Stimulated activated CD4-positive, alpha-beta T cell treated with anti-CD3 and anti-CD28 coated beads, Interleukin-1b, Interleukin-23, amount 100 ng/mL, for 4 hours (primary cell): Measurements from ENCODE around the gene MTHFSD.

ENCODE experiments used
- DNase-seq, 2 donors: peaks; one replicate each; pipeline ENCODE4 v3.0.0-alpha.2; 2020; ENCODE audit warnings: low read depth in 2 of 2

MTHFSD gene

DNA sequence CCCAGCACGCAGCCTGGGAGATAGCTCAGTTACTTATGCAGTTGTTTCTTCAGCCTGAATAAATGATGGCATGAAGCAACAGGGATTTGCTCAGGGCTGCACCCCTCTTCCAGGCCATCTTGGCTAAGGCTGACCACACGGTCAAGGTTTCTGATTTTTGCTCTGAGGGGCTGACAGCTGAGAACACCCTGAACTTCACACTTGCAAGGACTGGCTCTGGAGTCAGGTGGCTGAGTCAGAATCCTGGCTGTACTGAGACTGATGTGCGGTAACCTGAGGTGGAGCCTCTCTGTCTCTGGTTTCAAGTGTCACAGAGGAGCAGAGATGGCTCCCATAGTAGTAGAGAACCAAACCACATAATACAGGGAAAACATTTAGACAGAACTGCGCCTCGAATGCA, 4.8 kb downstream of the MTHFSD start:
- no peak for DNase-seq

DNA sequence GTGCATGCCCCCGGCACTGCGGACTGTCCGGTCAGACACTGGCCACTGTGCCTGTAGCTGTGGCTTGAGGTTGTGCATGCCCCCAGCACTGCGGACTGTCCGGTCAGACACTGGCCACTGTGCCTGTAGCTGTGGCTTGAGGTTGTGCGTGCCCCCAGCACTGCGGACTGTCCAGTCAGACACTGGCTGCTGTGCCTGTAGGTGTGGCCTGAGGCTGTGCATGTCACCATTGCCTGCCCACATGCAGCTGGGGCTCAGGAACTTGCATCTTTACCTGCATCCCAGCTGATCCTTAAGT, 5.2 kb downstream of the MTHFSD start:
- DNase-seq, result no peak

DNA sequence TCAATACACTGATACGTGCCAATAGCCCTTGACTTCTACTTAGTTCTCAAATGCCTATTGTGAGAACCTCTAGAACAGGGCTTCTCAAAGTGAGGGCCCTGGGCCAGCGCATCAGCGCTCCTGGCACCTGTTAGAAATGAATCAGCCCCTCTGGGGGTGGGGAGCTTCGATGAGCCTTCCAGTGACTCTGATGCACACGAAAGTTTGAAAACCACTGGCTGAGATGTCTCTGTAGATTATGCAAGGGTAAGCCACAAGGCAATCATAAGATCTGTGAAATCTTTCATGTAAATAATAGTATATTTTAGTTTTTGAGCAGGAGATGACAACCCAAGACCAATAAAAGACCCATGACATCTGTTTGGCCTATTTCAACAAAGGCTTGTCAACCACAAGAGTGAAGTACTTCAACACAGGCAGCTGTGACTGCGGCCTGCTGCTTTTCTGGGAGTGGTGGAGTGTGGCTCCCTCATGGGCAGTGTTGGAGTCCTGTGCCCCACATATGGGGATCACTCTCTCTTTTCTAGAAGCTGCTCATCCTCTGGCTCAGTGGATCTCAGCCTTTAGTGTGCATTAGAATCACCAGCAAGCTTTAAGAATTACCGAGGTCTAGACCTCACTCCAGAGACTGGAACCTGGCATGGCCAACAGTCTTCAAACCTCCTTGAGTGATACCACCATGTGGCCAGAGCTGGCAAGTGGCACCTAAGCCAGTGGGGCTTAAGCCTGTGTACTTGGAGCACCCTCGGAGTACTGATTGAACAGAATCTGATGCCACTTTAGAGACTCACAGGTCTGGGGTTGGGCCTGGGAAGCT, 5.8 kb downstream of the MTHFSD start:
- no peak for DNase-seq

- DNase-seq, result no peak
These were observed 7.7 kb downstream of the MTHFSD start for GRCh38 chr16:86547286-86547685.

DNA sequence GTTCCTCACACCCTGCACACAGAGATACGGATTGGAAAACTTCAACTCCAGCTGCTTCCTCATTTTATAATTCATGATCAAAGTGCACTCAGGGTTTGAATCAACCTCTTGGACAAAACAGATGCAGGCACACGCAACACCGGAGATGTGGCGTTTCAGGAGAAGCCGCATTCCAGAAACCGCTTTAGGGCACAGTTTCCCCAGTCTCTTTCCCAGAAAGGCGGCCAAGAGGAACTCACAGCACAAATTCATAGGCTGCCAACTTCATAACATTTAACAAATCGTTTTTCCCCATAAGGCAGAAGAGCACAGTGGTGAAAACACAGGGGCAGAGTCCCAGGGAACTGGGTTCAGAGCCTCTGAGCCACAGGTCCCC, 8.4 kb downstream of the MTHFSD start:
- DNase-seq, result no peak

DNA sequence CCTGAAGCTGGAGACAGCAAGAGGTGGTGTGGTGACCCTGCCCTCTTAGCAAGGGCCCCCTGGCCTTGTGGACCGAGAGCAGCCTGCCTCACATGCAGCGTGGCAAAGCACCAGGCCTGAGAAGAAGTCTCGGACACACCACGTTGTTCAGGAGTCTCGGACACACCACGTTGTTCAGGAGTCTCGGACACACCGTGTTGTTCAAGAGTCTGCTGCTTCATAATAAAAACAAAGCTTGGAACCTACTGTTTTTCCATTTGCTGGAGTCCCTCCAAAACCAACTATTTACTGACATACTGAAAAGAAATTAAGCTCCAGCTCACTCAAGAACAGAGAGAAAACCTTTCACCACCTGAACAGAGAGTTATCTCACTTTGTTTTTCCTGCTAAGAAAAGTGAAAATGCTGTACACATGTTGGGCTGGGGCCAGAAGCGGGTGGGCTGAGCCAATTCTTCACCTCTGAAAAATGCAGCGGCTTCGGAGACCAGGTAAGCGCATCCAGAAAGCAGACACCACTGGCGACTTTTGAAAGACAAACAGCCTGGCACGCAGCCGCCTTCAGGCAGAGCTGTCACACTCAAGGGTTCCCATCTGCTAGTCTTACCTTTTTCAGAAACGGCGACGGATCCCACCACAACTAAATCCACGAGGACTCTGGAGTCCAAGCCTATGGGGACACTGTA, 8.9 kb downstream of the MTHFSD start:
- no peak for DNase-seq

- DNase-seq, result no peak
These were observed 9.6 kb downstream of the MTHFSD start for GRCh38 chr16:86545481-86545880.

GRCh38 chr16:86542756-86543750, 12.0 kb downstream of the MTHFSD start:
- DNase-seq, result no peak

DNA sequence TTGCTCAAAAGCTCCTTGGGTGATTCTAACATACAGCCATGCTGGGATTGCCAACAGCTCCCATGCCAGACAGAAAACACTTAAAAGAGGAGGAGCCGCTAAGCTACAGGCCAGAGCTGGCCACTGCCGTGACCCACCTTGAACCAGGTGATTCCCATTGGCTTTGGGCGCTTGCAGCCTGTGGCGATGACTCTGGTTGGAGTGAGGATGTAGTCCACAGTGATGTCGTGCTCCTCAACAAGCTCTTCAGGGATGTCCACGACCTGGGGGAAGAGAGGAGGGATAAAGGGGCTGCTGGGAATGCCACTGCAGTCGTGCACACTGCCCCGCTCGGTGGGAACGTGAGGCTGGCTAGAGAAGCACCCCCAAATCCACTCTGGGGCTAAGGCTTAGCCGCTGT, 13.5 kb downstream of the MTHFSD start:
- no peak for DNase-seq

- DNase-seq, result no peak
These were observed 14.1 kb downstream of the MTHFSD start for GRCh38 chr16:86540894-86541293.

- DNase-seq, result no peak
These were observed 16.7 kb downstream of the MTHFSD start for GRCh38 chr16:86538196-86538780.

DNA sequence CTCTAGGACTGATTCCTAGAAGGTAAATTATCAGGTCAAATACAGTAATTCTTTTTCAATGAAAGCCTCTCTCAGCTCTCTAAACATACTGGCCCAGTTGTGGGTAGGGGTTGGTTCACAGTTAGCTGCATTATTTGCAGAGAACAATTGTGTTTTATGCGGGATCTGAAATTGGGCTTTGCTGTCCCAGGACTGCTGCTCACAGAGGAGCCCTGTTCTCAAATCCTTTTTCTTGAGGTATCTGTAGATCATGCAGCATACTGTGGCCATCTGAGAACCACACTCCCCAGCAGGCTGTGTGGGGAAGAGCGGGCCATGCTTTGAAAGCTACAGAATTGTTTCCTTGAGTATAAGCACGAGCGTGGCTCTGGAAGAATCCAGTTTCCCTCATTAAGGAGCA, 17.5 kb downstream of the MTHFSD start:
- no peak for DNase-seq

- DNase-seq, result no peak
These were observed 18.4 kb downstream of the MTHFSD start for GRCh38 chr16:86536621-86537020.

DNA sequence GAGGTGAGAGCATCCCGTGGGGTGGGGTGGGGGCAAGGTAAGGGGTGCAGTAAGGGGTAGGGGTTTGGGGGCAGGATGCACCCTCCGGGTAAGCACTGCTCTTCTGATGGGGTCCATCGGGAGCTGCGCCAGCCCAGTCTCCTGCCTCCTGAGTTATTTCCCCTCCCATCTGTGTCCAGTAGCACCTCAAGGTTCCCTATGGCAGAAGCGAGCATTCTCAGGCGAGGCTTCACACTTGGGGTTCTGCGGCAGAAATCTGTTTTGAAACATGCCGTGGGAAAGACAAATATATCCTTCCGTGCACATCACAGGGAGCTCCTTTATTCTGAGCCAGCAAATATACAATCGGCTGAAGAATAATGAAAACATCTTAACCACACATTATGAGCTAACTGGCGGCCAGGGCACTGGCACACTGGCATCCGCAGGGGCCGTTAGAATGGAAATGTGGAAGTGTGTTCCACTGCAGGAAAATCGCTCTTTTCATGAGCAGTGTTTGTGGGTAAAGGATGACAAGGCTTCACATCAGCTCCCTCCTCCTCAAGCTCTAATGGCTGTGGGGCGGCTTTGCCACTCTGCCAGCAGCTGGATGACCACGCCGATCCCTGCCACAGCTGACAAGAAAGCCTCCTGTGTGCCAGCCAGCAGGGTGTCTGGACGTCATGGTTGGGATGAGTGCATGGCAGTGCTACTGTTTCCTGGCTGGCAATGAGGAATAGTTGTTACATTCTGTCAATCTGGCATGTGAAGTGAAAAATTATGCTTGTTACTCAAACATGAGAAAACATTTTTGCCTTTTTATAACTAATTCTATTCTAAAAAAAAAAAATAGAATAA, 20.0 kb downstream of the MTHFSD start:
- no peak for DNase-seq

DNA sequence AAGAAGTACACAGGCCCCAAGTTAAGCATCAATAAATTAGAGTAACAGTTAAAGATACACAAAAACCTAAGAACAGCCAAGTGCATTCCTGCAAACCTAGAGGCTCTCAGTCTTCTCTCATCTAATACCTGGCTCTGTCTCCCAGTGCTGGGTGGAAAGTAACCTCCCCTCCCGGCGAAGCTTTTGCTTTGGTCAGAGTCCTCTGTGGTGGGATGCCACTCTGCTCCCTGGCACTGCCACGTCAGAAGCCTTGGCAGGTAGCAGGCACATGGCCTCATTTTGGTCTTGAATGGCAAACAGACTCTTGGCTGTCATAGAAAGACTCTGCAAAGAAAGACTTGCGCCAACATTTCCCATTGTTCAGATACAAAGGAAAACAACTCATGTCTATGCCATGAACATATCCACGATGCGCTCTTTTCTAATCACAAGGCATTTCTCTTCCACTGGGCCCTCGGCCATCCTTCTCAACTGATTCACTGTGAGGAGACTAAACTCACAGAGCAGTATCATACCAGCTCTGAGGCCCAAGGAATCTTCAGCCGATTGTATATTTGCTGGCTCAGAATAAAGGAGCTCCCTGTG, 21.2 kb downstream of the MTHFSD start:
- DNase-seq, result no peak

DNA sequence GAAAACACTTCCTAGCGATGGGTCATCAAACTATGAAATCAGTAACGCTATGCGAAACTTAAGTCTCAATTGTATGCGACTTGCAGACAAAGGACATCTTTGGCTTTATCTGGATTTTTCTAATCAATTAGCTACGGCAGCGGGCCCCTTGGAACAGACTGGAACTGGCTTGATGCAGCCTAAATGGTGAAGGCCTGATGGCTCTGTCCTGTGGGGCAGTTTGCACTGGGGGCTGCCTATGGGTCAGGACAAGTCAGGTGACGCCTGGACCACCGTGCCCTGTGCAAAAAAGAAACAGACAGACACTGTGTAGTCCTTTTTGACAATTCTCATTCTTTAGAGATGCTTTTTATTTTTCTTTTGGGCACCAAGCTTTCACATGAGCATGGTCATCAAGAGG, 22.0 kb downstream of the MTHFSD start:
- no peak for DNase-seq

GRCh38 chr16:86532526-86532815, 22.6 kb downstream of the MTHFSD start:
- no peak for DNase-seq

DNA sequence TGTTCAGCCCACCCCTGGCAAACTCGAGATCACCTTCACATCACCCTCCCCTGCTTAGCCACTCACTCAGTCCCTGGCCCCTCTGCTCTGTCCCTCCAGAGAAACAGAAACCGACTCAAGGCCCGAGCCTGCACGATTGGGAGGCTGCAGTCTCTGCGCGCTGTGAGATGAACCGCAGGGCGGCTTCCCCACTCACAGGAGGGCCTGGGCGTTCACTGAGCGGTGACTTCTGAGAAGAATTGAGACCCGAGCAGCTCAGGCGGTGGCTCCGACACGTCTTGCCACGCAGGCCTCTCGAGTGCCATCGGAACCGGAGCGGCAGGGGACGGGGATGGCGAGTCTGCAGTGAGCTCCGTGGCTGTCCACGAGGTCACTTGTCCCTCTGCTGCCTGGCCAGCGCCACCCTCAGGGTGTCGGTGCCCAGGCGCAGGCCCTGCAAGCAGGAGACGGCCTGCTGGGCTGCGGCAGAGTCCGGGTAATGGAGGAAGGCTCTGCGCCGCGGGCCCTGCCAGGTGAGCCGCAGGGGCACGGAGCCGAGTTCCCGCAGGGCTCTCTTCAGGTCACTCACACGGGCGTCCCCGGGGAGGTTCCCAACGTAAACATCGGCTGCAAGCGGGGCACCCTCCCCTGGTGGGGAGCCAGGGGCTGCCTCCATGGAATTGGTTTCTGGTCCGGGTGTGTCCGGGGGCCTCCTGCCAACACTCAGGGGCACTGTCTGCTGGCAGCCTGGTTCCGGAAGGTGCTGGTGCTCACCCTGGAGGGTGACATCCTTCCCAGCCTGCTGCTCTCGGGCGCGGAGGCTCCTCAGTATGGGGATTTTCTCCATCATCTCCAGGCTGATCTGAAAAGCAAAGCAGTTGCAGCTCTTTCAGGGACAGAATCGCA, 23.2 kb downstream of the MTHFSD start:
- DNase-seq, result no peak

DNA sequence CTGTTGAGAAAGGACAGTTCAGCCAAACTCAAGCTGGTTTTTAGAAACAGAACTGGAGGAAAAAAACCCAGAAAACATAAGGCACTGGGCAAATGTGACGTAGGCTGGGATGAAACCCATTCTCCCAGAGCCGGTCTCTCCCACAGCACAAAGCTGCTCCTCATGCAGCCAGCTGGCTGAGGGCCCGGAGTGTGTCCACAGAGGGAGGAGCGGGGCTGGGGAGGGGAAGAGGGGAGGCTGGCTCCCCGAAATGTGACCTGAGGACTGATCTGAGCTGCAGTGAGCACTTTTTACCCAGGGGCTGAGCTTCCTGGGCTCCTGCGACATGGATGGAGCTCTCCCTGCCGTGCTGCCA, 23.9 kb downstream of the MTHFSD start:
- DNase-seq, result no peak
